Neural cell (in vitro differentiated cells): ENCODE measurements around the gene ANXA6. TPM values are rescaled to one million over a fixed set of nuclear protein-coding genes. Genes with fewer than 3 reads are reported as not detected.

ENCODE experiments used
- H2AFZ ChIP-seq: fragments of 200-600, 300-800 bp; sonication (generic), shearing (Covaris generic); 2 replicates; pipeline ENCODE4 v1.6.0; 2014; ENCODE audit warnings: low read depth, mild to moderate bottlenecking, antibody characterized with exemption, low read length, moderate library complexity
- H3F3A ChIP-seq: fragments of 200-600 bp; shearing (Covaris generic); 2 replicates; pipeline ENCODE4 v1.6.1; 2016; ENCODE audit warnings: mild to moderate bottlenecking, moderate library complexity, mixed read lengths, antibody characterized with exemption, low read length; ENCODE audit not compliant: insufficient read depth, poor library complexity, severe bottlenecking
- H3K27ac ChIP-seq: fragments of 200-600, 300-800 bp; sonication (generic), shearing (Covaris generic); 2 replicates; pipeline ENCODE4 v1.5.1; 2014; ENCODE audit warnings: mild to moderate bottlenecking, low read length, moderate library complexity
- H3K27me3 ChIP-seq: fragments of 300-800, 200-600 bp; sonication (generic), shearing (Covaris generic); 2 replicates; pipeline ENCODE4 v1.6.0; 2014; ENCODE audit warnings: mild to moderate bottlenecking, low read depth, low read length, moderate library complexity; ENCODE audit not compliant: insufficient read depth
- H3K36me3 ChIP-seq: fragments of 300-800, 200-600 bp; sonication (generic), shearing (Covaris generic); 2 replicates; pipeline ENCODE4 v1.5.1; 2014; ENCODE audit warnings: mild to moderate bottlenecking, antibody characterized with exemption, low read length, moderate library complexity; ENCODE audit not compliant: insufficient read depth
- H3K4me2 ChIP-seq: fragments of 300-800, 200-600 bp; sonication (generic), shearing (Covaris generic); 2 replicates; pipeline ENCODE4 v1.6.0; 2014; ENCODE audit warnings: mild to moderate bottlenecking, low read length
- H3K4me3 ChIP-seq: fragments of 300-800, 200-600 bp; sonication (generic), shearing (Covaris generic); 2 replicates; pipeline ENCODE4 v1.5.1; 2014; ENCODE audit warnings: mild to moderate bottlenecking, low read length, moderate library complexity
- H3K79me2 ChIP-seq: fragments of 200-600 bp; shearing (Covaris generic); replicated peaks from 2 replicates; pipeline ENCODE4 v1.6.0; 2014; ENCODE audit warnings: mild to moderate bottlenecking, low read length, moderate library complexity; ENCODE audit not compliant: insufficient read depth
- H3K9ac ChIP-seq: fragments of 300-800, 200-600 bp; sonication (generic), shearing (Covaris generic); 2 replicates; pipeline ENCODE4 v1.6.1; 2016; ENCODE audit warnings: mild to moderate bottlenecking, low read length, mixed read lengths
- H3K9me2 ChIP-seq: fragments of 200-600 bp; shearing (Covaris generic); 2 replicates; pipeline ENCODE4 v1.6.1; 2016; ENCODE audit warnings: mild to moderate bottlenecking, low read length, mixed read lengths; ENCODE audit not compliant: insufficient read depth
- H3K9me3 ChIP-seq: fragments of 200-600, 300-800 bp; sonication (generic), shearing (Covaris generic); 2 replicates; pipeline ENCODE4 v1.6.1; 2016; ENCODE audit warnings: mild to moderate bottlenecking, mixed run types, low read length, moderate library complexity, mixed read lengths
- H4K20me1 ChIP-seq: fragments of 200-600 bp; shearing (Covaris generic); 2 replicates; pipeline ENCODE4 v1.6.1; 2016; ENCODE audit warnings: mild to moderate bottlenecking, mixed run types; ENCODE audit not compliant: insufficient read depth
- CTCF ChIP-seq: fragments of 450-650 bp; IDR thresholded peaks from 2 replicates; pipeline ENCODE4 v1.5.1; 2014; ENCODE audit warnings: antibody characterized with exemption, mild to moderate bottlenecking, moderate library complexity; ENCODE audit not compliant: poor library complexity, severe bottlenecking
- EP300 ChIP-seq: fragments of 450-650 bp; conservative IDR thresholded peaks from 2 replicates; pipeline ENCODE4 v1.6.1; 2014; ENCODE audit warnings: antibody characterized with exemption, mild to moderate bottlenecking, moderate library complexity; ENCODE audit not compliant: poor library complexity, severe bottlenecking
- EZH2 ChIP-seq: fragments of 200-600, 300-800 bp; shearing (Covaris generic), sonication (generic); IDR thresholded peaks from 2 replicates; pipeline ENCODE4 v1.6.1; 2014; ENCODE audit warnings: antibody characterized with exemption, low read length, borderline replicate concordance, mild to moderate bottlenecking; ENCODE audit not compliant: insufficient read depth, poor library complexity, severe bottlenecking
- MXI1 ChIP-seq: fragments of 450-650 bp; conservative IDR thresholded peaks from 2 replicates; pipeline ENCODE4 v1.6.1; 2014; ENCODE audit warnings: antibody characterized with exemption, mild to moderate bottlenecking; ENCODE audit not compliant: poor library complexity, severe bottlenecking
- POLR2AphosphoS5 ChIP-seq: IDR thresholded peaks from 2 replicates; pipeline ENCODE4 v1.6.1; 2012
- RAD21 ChIP-seq: fragments of 450-650 bp; conservative IDR thresholded peaks from 2 replicates; pipeline ENCODE4 v1.6.1; 2014; ENCODE audit warnings: antibody characterized with exemption, mild to moderate bottlenecking, moderate library complexity
- REST ChIP-seq: IDR thresholded peaks from 2 replicates; pipeline ENCODE4 v1.6.1; 2012; ENCODE audit warnings: borderline replicate concordance
- SMC3 ChIP-seq: fragments of 450-650 bp; conservative IDR thresholded peaks from 2 replicates; pipeline ENCODE4 v1.6.1; 2014; ENCODE audit warnings: antibody characterized with exemption, mild to moderate bottlenecking, moderate library complexity; ENCODE audit not compliant: poor library complexity
- TAF1 ChIP-seq: IDR thresholded peaks from 2 replicates; pipeline ENCODE4 v1.6.1; 2012; ENCODE audit warnings: low read depth
- polyA plus RNA-seq: library from polyadenylated mRNA; depleted of rRNA; stranded (reverse); fragments of >200 nt; gene quantifications from 2 replicates; pipeline ENCODE4 v1.2.3, GENCODE V29; 2014

Gene ANXA6
- polyA plus RNA-seq, 1 donor from 2014 or later: 27.5 TPM

GRCh38 chr5:151113651-151114050 lies 43.9 kb downstream of the ANXA6 start:
- no peaks in the 10 kb centered on the region for H3K79me2 ChIP-seq
- H2AFZ ChIP-seq: no peak overlapping the region
- no peak overlapping the region for H3K4me3 ChIP-seq
- TF ChIP-seq MXI1: no peak
- no peak for TF ChIP-seq REST
- TF ChIP-seq TAF1: no peak
- TF ChIP-seq EP300: no peak
- no peak for TF ChIP-seq CTCF
- no peak for TF ChIP-seq SMC3
- no peak for TF ChIP-seq RAD21
- no peak for TF ChIP-seq EZH2
- no peak for TF ChIP-seq POLR2AphosphoS5
- H3F3A ChIP-seq: no peaks in the 10 kb centered on the region
- no peaks in the 10 kb centered on the region for H3K9me3 ChIP-seq
- no peaks in the 10 kb centered on the region for H3K27me3 ChIP-seq
- H3K4me2 ChIP-seq: no peak overlapping the region
- no peak overlapping the region for H3K9ac ChIP-seq
- H4K20me1 ChIP-seq: no peaks in the 10 kb centered on the region
- H3K27ac ChIP-seq: no peak overlapping the region
- H3K9me2 ChIP-seq: no peaks in the 10 kb centered on the region
- peaks cover 4% of the 10 kb centered on the region for H3K36me3 ChIP-seq

GRCh38 chr5:151110992-151111391 lies 46.6 kb downstream of the ANXA6 start:
- Histone ChIP-seq H3F3A (no peaks in the 10 kb centered on the region), H3K79me2 (no peaks in the 10 kb centered on the region), H4K20me1 (no peaks in the 10 kb centered on the region), H3K9ac (no peak overlapping the region), H3K4me2 (no peak overlapping the region), H2AFZ (no peak overlapping the region), H3K9me2 (no peaks in the 10 kb centered on the region), H3K27me3 (no peaks in the 10 kb centered on the region), H3K4me3 (no peak overlapping the region), H3K9me3 (no peaks in the 10 kb centered on the region), H3K36me3 (peaks cover 4% of the 10 kb centered on the region), H3K27ac (no peak overlapping the region)
- TF ChIP-seq REST (no peak), CTCF (no peak), EP300 (no peak)
